ENCODE data around the gene MACF1.
A peak's percentile ranks its signal among the peaks of the same experiment; 100 is the strongest.
"Not testable (repeated sequence)": the region's sequence is repeated elsewhere in the genome, so short reads cannot be mapped to it uniquely, and the experiment has no call there.

MACF1 gene

DNA sequence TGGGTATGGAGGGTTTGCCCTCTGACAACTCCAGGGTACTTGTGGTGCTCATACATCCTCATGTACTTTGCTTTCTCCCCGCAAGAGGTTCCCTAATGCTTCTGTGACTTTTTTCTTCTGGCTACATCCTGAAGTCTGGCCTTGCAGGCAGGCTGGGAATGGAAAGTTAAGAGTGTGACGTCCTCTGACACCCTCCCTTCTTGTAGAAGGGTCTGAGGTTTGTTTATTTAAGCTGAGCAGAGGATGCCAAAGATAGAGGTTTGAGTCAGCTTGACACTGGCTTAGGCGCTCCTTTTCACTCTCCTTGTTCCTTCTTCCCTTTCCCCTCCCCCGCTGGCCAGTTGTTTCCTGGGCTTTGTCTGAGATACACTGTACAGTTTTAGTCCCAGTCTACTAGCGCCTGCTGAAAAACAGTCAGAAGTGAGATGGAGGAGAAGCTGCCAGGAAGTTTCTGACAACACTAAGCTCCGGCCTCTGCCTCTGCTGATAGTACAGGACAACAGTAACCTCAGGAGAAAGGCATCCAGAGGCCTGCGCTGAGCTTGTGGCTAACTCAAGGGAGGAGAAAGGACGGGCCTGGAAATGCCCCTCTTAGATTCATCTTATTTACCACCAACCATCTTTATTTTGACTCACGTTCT lies at the start of gene MACF1:
TSS of gene MACF1 (plus strand) at position 255 of the 641 bp plus-strand sequence. CDS start at position 583, 328 bp downstream.
- no peak for DNase-seq

DNA sequence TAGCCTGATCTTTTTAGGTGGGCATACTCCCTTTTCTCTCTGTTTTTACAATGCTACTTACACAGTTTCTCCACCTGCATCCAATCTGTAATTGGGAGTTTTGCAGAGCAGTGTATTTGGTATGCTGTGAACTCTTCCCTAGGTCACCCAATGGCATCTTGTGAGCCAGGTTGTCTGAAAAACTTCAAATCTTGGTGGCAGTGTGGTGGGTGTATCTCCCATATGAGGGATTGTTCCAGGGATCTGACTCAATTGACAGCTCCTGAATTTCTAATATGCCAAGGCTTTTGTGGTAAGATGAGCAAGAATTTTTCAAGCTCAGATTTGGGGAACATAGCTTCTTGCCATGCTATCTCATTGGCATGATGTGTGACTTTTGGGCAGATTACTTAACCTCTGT lies 47.2 kb upstream of the MACF1 start:
- DNase-seq: no peak

DNA sequence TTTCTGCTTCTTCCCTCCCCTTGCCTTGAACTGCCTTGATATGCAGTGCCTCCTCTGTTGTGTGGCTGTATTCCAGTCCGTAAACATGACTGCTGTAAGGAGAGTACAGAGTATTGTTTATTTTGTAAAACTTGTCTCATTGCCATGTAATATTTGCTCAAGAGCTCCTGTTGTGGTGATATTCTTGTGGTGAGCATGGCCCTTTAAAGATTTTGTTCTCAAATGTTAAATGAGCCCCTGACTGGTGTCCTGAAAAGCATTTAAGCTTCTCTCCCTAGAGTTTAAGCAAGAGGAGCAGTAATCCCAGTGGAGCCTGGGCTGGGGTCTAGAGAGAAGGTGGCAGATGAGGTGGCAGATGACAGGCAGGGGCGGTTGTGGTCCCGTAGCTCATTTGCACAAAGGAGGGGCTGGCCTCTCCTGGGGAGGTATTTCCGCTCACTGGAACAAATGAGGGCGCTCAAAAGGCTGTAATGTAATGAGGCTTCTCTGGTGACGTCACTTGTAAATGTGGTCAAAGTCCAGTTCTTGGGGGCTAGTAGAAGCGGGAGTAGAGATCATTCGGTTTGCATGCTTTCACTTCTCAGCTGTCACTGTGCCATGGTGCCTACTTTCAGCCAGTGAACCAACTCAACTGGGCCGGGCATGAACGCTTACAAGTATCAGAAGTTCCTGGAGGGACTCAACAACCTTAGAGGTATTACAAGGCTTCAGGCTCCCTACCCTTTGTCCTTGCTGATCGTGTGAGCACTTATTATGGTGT lies 46.0 kb upstream of the MACF1 start:
- DNase-seq: peak; percentile 62

DNA sequence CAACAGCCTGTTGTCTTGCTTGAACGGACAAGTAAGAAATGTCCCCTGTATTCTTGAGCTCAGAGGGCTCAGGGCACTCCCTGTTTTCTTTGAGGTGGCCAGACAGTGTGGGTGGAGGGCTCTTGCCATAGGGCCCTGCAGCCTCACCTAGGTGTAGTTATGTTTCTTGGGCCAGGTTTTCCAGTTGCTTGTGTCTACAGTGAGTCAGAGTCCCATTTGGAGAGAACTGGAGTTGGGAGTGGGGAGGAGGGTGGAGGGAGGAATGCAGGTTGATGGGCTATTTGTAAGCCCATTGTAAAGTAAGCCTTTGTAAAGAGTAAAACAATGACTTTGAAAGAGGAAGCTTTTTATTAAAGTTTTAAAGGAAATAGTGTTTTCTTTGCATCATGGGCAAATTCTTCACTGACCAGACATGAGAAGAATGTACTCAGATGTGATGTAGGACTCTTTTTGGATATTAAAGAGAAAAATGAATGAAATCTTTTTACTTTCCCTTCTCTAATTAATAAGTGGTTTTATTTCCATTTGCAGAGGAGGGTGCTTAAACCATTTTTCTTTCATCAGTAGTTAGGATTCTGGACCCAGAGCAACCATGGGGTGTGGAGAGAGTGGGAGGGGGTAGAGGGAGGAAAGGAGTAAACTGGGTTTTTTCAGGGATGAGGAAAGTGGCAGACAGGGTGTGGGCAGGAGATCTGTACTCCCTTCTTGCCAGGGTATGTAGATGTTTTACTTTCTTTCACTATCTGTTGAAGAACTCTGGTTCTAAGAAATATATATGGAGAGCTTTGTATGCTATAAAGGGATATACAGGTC lies 45.1 kb upstream of the MACF1 start:
- DNase-seq: no peak

DNA sequence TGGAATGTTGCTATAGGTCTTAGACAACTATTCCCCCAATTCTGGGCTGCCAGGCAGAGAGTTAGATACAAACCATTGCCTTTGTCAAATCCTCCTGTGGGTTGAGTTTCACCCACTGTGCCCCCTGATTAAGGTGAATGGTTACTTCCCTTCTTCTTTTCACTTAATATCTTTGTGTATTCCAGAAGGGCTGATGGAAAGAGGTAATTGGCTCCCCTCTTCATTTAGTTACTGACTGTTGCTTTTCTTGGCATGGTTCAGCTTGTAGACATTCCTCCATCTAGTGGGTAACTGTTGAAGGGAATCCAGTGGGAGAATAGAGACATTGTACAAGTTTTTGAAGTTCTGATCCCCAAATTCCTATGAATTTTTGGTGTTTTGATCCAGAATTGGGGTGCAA lies 43.8 kb upstream of the MACF1 start:
- DNase-seq: no peak

DNA sequence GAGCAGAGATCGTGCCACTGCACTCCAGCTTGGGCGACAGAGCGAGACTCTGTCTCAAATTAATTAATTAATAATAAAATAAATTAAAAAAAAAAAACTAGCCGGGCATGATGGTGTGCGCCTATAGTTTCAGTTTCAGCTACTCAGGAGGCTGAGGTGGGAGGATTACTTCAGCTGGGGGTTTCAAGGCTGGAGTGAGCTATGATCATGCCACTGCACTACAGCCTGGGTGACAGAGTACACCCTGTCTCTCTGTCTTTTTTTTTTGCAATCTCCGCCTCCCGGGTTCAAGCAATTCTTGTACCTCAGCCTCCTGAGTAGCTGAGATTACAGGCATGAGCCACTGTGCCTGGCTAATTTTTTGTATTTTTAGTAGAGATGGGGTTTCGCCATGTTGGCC lies 42.7 kb upstream of the MACF1 start:
- DNase-seq: not testable (repeated sequence)

- no peak for DNase-seq
Observed at GRCh38 chr1:39163469-39163868, 41.0 kb upstream of the MACF1 start.

GRCh38 chr1:39164256-39164655 lies 40.2 kb upstream of the MACF1 start:
- no peak for DNase-seq

DNA sequence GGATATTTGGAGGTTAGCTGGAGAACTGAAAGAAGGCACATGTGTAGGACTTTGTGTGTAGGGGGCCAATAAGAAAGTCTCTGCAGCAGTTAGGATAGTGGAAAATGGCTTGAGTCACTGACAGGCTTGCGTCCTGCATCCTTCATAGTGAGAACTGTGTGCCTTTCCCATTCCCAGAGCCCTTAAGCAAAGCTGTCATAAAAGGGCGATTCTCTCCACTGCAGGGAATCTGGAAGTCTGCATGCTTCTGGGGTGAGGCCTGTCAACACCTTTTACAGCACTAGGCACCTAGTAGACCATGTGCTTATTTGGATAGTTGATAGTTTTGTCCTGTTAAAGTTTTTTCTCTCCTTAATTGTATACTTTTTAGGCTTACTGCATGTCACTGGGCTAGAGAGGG lies 39.4 kb upstream of the MACF1 start:
- DNase-seq: no peak

DNA sequence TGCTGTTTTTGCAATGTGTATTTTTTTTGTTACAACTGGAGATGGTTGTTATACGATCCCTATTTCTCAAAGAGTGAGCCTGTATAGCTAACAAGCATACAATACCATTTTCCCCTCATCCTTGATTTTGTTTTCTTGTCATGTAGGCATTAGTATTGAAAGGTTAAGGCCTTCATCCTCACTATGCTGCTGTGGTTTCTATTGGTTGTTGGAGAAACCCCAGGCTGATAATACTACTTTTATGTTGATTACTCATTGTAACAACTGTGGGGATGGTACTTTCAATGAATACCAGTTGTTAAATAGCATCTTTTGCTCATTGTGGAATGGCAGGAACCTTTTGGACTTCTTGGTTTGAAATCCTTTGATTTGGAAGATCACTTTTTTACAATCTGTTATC lies 39.0 kb upstream of the MACF1 start:
- no peak for DNase-seq

DNA sequence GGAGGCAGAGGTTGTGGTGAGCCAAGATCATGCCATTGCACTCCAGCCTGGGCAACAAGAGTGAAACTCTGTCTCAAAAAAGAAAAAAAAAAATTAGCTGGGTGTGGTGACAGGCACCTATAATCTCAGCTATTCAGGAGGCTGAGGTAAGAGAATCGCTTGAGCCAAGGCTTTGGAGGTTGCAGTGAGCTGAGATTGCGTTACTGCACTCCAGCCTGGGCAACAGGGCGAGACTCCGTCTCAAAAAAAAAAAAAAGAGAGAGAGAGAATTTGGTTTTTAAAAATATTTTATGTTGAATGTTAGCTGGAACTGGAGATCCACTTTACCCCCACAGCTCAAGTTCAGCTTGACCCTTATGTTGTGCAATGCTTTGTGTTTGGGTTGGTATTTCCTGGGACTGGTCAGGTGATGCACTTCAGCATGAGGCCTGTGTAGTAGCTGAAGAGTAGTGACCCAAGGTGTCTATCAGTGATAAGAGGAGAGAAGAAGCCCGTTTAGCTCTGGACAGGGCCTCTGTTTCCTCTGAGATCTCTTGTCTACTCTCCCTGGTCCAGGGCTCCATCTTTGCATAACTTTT lies 36.8 kb upstream of the MACF1 start:
- no peak for DNase-seq

GRCh38 chr1:39168301-39169080 lies 36.0 kb upstream of the MACF1 start:
- DNase-seq: no peak

DNA sequence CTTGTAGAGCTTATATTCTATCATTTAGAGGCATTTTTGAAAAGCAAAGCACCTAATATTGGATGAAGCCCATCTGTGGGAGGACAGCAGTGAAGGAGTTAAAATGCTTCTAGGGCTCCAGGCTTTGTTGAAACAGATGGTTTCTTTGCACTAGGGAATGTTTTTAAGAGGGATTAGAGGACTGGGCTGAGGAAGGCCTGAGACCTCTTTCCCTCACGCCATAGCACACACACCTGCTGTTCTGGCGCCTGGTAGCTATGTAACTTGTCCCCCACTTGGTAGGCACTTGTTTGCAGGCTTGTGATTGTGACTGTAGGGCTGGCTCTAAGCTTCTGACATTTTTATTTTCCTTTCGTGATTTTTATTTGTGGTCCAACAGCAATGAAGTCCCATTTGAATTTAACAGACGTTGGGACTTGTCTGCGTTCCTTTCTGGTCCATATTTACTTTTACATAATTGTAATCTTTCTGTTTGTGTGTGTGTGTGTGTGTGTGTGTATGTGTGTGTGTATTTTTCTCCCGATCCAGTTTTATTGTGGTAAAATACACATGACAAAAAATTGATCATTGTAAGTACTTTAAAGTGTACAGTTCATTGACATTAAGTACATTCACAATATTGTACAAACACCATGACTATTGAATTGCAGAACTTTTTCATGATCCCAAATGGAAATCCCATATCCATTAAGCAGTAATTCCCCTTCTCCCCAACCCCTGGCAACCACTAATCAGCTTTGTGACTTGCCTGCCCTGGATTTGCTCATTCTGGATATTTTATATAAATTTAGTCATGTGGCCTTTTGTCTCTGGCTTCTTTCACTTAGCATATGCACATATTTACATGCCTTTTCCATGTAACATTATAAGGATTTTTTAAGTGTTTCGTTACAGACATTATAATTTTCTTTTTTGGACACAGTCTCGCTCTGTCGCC lies 33.5 kb upstream of the MACF1 start:
- peak; percentile 95 for DNase-seq

DNA sequence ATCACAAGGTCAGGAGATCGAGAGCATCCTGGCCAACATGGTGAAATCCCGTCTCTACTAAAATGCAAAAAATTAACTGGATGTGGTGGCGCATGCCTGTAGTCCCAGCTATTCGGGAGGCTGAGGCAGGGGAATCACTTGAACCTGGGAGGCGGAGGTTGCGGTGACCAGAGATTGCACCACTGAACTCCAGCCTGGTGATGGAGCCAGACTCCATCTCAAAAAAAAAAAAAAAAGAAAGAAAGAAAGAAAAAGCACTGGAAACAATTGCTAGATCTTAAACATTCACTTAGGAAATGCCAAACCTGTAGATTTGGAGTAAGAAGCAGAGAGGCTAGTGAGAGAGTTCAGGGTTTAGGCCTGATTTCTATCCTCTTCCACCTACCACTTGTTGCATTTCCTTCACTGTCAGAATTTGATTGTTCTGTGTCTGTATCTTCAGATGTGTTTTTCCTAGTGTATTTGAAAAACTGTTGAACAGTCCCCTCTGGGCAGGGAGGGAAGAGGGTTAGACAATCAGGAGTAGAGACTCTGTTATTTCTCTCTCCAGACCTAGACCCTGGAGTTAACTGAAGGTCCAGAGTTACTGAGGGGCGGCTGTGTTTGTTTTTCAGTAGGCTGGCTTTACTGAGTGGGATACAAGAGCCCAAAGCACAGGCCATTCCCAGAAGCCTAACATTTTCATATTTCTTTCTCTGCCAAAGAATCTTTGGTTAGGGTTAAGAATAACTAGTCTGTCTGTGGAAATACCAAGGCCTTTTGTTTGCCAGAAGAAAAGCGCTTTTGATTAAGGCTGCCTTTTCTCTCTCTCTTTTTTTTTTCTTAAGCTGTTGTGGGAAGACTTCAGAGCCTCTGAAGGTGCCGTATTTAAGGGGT lies 31.1 kb upstream of the MACF1 start:
- no peak for DNase-seq

GRCh38 chr1:39173995-39174380 lies 30.5 kb upstream of the MACF1 start:
- DNase-seq: no peak

- no peak for DNase-seq
Observed at GRCh38 chr1:39174390-39175081, 30.0 kb upstream of the MACF1 start.

DNA sequence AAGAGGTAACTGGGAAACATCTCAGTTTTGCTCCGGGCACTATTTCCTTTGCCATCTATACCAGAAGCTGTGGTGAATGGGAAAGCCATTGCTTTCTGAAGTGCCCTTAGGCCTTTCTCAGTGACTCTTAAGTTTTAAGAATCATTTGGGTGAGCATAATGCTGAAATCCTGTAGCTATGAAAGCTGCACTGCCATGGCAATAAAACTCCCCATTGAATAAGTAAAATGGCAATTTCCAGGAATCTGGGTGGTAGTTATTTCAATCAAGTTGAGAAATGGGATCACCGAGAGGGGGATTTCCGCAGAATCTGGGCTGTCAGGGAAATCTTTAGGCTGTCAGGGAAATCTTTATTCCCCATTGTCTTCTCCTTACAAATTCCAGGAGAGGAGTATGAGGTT lies 26.8 kb upstream of the MACF1 start:
- no peak for DNase-seq

GRCh38 chr1:39178541-39179431 lies 25.7 kb upstream of the MACF1 start:
- DNase-seq: no peak

DNA sequence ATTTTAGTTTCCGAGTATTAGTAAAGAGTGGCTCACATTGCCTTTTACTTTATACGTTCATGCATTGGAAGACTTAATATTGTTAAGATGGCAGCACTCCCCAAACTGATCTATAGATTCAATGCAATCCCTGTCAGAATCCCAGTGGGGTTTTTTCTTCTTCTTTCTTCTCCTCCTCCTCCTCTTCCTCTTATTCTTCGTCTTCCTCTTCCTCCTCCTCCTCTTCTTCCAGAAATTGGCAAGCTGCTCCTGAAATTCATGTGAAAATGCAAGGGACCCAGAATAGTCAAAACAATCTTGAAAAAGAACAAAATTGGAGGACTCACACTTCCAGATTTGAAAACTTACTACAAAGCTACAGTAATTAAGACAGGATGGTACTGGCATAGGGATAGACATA lies 23.2 kb upstream of the MACF1 start:
- no peak for DNase-seq
